LNCAP (cell line): ENCODE results near the gene ADAT3.

Experiments
- TF ChIP-seq, protein P1 (sequence below): fragments of 450-650 bp; IDR thresholded peaks from 2 replicates; pipeline ENCODE4 v1.5.1; 2017; ENCODE audit warnings: mild to moderate bottlenecking

The ADAT3 gene

DNA sequence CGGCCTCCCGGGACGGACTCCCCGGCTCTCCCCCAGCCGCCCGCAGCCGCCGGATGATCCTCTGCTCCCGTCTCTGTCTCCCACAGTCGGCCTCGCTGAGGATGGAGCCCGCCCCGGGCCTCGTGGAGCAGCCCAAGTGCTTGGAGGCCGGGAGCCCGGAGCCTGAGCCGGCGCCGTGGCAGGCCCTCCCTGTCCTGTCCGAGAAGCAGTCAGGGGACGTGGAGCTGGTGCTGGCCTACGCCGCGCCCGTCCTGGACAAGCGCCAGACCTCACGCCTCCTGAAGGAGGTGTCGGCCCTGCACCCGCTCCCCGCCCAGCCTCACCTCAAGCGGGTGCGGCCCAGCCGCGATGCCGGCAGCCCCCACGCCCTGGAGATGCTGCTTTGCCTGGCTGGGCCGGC, 6.8 kb downstream of the ADAT3 start:
- TF ChIP-seq, protein P1, sequence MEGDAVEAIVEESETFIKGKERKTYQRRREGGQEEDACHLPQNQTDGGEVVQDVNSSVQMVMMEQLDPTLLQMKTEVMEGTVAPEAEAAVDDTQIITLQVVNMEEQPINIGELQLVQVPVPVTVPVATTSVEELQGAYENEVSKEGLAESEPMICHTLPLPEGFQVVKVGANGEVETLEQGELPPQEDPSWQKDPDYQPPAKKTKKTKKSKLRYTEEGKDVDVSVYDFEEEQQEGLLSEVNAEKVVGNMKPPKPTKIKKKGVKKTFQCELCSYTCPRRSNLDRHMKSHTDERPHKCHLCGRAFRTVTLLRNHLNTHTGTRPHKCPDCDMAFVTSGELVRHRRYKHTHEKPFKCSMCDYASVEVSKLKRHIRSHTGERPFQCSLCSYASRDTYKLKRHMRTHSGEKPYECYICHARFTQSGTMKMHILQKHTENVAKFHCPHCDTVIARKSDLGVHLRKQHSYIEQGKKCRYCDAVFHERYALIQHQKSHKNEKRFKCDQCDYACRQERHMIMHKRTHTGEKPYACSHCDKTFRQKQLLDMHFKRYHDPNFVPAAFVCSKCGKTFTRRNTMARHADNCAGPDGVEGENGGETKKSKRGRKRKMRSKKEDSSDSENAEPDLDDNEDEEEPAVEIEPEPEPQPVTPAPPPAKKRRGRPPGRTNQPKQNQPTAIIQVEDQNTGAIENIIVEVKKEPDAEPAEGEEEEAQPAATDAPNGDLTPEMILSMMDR: no peak

DNA sequence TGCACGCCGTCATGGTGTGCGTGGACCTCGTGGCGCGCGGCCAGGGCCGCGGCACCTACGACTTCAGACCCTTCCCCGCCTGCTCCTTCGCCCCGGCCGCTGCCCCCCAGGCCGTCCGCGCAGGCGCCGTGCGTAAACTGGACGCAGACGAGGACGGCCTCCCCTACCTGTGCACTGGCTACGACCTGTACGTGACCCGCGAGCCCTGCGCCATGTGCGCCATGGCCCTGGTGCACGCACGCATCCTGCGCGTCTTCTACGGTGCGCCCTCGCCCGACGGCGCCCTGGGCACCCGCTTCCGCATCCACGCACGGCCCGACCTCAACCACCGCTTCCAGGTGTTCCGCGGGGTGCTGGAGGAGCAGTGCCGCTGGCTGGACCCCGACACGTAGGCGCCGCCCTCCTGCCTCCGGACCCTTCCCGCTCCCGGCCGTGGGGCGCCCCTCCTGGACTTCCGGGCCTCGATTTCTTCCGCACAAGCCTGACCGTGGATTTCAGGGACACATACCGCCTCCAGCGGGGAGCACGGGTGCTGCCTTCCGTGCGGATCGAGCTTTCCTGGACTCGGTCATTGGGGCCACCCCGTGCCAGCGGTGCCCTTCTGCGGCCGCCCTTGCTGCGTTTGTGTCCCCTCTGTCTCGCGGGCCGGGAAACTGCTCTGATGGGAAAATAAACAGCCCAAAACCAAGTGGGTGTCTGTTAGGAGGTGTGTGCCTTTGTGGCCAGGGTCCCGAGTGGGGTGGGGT, 7.7 kb downstream of the ADAT3 start:
- TF ChIP-seq, protein P1: no peak

DNA sequence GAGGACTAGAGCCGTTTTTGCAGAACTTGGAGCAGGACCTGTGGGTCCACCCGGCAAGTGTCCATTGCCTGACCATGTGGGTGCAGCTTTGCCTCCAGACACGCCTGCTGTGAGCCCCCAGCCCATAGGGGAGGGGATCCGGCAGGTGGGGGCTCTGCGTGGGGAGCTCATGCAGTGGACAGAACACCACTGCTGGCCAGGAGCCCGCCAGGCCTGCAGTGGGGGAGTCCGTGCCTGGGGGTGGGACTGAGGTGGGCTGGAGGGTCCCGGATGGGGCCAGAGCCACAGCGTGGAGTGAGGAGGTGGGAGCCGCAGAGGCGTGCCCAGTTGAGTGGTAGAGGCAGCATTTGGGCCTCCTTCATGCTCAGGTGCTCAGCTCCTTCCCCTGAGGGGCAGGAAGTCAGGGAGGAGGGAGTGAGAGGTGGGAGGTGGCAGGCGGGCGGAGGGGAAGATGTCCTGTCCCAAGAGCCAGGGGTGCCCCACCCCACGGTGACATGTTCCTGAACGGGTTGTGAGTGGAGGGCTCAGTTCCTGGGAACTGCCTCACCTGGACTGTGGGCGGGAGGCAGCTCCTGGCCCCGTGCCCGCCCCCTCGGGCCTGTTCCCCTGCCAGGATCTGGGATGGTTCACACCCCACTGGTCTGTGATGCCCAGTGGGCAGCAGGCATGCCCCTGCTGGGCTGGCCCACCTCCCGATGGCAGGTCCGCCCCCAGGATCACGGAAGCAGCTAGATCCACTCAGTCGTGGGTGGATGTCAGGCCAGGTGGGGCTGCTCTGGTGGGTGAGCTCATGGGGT, 8.8 kb downstream of the ADAT3 start:
- TF ChIP-seq, protein P1: no peak

DNA sequence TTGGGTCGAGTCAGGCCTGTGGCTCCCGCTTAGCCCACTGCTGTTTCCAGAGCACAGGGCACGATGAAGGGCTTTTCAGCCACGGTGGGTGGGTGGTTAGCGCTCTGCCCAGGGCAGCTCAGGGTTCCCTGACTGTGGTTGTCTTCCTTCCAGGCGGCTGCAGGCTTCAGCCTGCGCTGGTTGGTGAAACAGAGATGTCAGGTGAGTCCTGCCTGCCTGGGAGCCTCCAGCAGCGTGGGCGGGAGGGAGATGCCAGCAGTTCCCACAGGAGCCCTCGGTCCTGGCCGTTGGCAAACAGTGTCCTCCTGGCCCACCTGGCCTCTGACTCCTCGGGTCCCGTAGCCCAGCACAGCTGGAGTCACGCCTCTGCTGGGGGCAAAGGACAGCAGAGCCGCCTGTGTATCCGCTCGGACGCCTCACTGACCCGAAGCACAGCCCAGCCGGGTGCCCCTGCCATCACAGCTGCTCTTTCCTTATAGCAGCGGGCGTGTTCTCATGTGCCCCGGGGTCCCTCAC, 9.7 kb downstream of the ADAT3 start:
- TF ChIP-seq, protein P1: no peak

DNA sequence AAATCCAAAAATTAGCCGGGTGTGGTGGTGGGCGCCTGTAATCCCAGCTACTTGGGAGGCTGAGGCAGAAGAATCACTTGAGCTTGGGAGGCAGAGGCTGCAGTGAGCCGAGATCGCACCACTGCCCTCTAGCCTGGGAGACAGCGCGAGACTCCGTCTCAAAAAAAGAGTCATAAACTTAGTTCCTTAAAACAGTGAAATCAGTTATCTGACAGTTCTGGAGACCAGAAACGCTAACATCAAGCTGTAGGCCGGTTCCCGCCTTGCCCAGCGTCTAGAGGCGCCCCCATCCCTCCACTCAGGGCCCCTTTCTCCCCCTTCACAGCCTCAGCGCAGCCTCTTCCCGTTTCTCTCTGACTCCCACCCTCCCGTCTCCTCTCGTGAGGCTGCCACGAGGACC, 11.9 kb downstream of the ADAT3 start:
- TF ChIP-seq, protein P1: no peak

DNA sequence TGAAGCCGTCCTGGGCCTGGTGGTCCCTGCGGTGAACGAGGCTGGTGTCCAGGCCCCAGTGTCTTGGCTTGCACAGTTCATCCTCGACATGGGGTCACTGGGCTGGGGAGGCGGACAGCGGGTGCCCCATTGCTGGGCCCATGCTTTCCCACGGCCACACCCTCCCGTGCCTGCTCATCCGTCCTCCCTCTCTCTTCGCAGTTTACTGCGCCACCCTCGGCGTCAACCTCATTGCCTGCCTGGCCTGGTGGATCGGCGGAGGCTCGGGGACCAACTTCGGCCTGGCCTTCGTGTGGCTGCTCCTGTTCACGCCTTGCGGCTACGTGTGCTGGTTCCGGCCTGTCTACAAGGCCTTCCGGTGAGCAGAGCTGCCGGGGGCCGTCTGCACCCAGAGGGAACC, 12.7 kb downstream of the ADAT3 start:
- TF ChIP-seq, protein P1: no peak

DNA sequence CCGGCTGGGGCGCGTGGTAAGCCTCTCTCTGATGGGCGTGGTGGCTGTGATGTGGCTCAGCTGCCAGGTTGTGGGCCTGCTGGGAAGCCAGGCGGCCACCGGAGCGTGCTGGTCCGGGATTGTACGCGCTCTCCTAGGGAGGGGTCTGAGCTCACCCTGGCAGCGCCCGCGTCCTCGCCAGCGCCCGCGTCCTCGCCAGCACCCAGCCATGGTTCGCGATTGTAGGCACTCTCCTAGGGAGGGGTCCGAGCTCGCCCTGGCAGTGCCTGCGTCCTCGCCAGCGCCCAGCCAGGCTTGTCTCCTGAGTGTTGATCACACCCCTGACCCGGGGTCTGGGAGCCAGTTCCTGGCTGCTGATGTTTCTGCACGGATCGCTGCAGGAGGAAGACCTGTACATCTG, 13.8 kb downstream of the ADAT3 start:
- TF ChIP-seq, protein P1: no peak
